ENCODE data around the gene PLOD1.
A peak's percentile ranks its signal among the peaks of the same experiment; 100 is the strongest.

- TF ChIP-seq POLR2AphosphoS5 (IDR thresholded peaks at IDR 0.05) (peak; percentile 67), CTCF (IDR thresholded peaks at IDR 0.05) (no peak), POLR2A (IDR thresholded peaks at IDR 0.05) (no peak)
Observed at GRCh38 chr1:11929849-11930248, 4.7 kb upstream of the PLOD1 start.
